ENCODE measurements around the gene OPN4.

DNA sequence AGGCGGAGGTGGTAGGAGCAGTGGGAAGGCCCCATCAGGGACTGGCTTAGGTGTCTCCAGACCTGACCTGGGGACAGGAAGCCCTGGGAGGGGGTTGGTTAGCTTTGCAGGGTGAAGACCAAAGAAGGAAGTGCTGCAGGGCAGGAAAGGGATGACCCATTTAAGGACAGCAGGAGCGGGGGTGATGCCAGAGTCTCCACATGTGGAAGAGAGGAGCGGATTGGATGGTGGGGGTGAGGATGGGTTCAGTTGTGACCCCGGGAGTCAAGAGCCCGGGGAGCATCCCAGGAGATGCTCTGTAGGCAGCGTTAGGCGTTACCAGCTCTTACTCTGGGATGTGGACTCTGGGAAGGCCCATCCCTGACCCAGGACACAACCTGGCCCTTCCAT is 10.9 kb downstream of the OPN4 start:
- no peak for TF ChIP-seq POLR2A (IDR thresholded peaks at IDR 0.05; ENCODE audit: low read depth, low read length)
- no peak for TF ChIP-seq POLR2AphosphoS5 (IDR thresholded peaks at IDR 0.05; ENCODE audit: low read depth, low read length)
